ENCODE data around the gene MTHFSD. TPM values are rescaled to one million over a fixed set of nuclear protein-coding genes. Genes with fewer than 3 reads are reported as not detected.

The MTHFSD gene
- total and polyA plus RNA-seq, 2 of the 8 experiments (the other 6 are each of a cell fraction or from before 2014, with no cell fraction given): 7.1 to 9.8 TPM

GRCh38 chr16:86580791-86581170 is 25.7 kb upstream of the MTHFSD start:
- H4K20me1 ChIP-seq (replicated peaks in 1 of 2; ENCODE audit: control insufficient read depth in 1 of 2, insufficient read depth in 2 of 2, low read length in 2 of 2): peaks cover 2 to 3% of the 10 kb centered on the region in 2 experiments
- ChIA-PET CTCF (ENCODE audit: partially characterized antibody) (interaction anchor here (3.5 kb wide), 1 partner anchor 17 kb away, joined by 13 read pairs; no protein-coding TSS in a partner anchor), POLR2A (ENCODE audit: partially characterized antibody) (no interaction called here)
- no peaks in the 10 kb centered on the region for H3K9me3 ChIP-seq (ENCODE audit: insufficient read depth in 2 of 2, low read depth in 1 of 2, low read length in 1 of 2)
- no peak overlapping the region for H3K9ac ChIP-seq (replicated peaks in 1 of 4; ENCODE audit: extremely low read depth in 1 of 4, low read depth in 3 of 4, low read length in 3 of 4)
- no peak overlapping the region for H3K4me2 ChIP-seq (ENCODE audit: insufficient read depth in 1 of 2, low read depth in 2 of 2, low read length in 2 of 2)
- no peak overlapping the region for H3K4ac ChIP-seq (replicated peaks; ENCODE audit: insufficient read length, low read depth, low read length)
- no peak overlapping the region for H3K18ac ChIP-seq (ENCODE audit: extremely low read depth, low read length)
- H2BK5ac ChIP-seq (ENCODE audit: low read depth, low read length): no peak overlapping the region
- no peak overlapping the region for H4K5ac ChIP-seq (ENCODE audit: insufficient read length, low read depth, low read length)
- H3K79me1 ChIP-seq (ENCODE audit: low read depth, low read length): no peaks in the 10 kb centered on the region
- no peak overlapping the region for H2AFZ ChIP-seq (ENCODE audit: low read length)
- peaks cover 11% of the 10 kb centered on the region; the same call in 1 of the 2 replicates for H3K23me2 ChIP-seq (ENCODE audit: low read depth, low read length)
- H3K27ac ChIP-seq (ENCODE audit: low read depth, low read length): no peak overlapping the region
- no peak overlapping the region for H4K91ac ChIP-seq (replicated peaks; ENCODE audit: insufficient read length, low read length)
- no peak overlapping the region for H2BK15ac ChIP-seq (ENCODE audit: low read length)
- H3K27me3 ChIP-seq (replicated peaks in 1 of 4; ENCODE audit: control insufficient read depth in 3 of 4, extremely low read depth in 1 of 4, insufficient read depth in 3 of 4, low read length in 3 of 4): peaks cover 51 to 79% (median 61%) of the 10 kb centered on the region in 4 experiments
- FAIRE-seq (no peak), DNase-seq (ENCODE audit: low read depth in 1 of 2, low spot score in 2 of 2) (no peak)
- WGBS, 2 experiments (ENCODE audit: extremely low coverage in 1 of 2, insufficient coverage in 1 of 2, insufficient read length in 1 of 2, insufficient replicate concordance in 2 of 2, low coverage in 1 of 2, low lambda C conversion rate in 2 of 2, missing lambda C conversion rate in 1 of 2): 60% methylated on average over 9 of the region's 9 CpGs; no CpG with 5 or more reads in 1 of the 2 experiments
- peaks cover 0 to 10% (median 0%) of the 10 kb centered on the region in 4 experiments; a peak in 1 of 8 replicates for H3K36me3 ChIP-seq (ENCODE audit: control insufficient read depth in 2 of 4, insufficient read depth in 4 of 4, low read length in 3 of 4)
- H4K8ac ChIP-seq (ENCODE audit: extremely low read depth, insufficient read depth, low read length): no peak overlapping the region
- no peak overlapping the region for H3K23ac ChIP-seq (ENCODE audit: insufficient read length)
- H3K14ac ChIP-seq (ENCODE audit: insufficient read length): no peak overlapping the region
- no peaks in the 10 kb centered on the region for H3K79me2 ChIP-seq (ENCODE audit: control insufficient read depth in 1 of 2, insufficient read depth in 2 of 2, low read length in 2 of 2)
- no peak overlapping the region for H3K56ac ChIP-seq (replicated peaks; ENCODE audit: insufficient read length, low read depth, low read length)
- no peak overlapping the region for H2BK120ac ChIP-seq (replicated peaks; ENCODE audit: low read depth, low read length)
- H2BK12ac ChIP-seq (ENCODE audit: low read depth, low read length): no peak overlapping the region
- peaks cover 3 to 31% (median 17%) of the 10 kb centered on the region in 4 experiments for H3K4me1 ChIP-seq (replicated peaks in 1 of 4; ENCODE audit: control insufficient read depth in 3 of 4, insufficient read depth in 4 of 4, low read length in 3 of 4)
- no peak overlapping the region for H2BK20ac ChIP-seq (ENCODE audit: low read length)
- TF ChIP-seq POU5F1 (IDR thresholded peaks at IDR 0.05; ENCODE audit: low read depth, low read length): no peak
- TF ChIP-seq RFX5 (IDR thresholded peaks at IDR 0.05; ENCODE audit: borderline replicate concordance, low read depth, low read length): no peak
- no peak overlapping the region for H3K4me3 ChIP-seq (ENCODE audit: extremely low read depth in 1 of 4, insufficient read depth in 2 of 4, low read depth in 3 of 4, low read length in 4 of 4)
- no peak overlapping the region for H2AK5ac ChIP-seq (ENCODE audit: low read depth, low read length)

All from H1 (cell line).